Right lung (tissue), 5 donors: ENCODE measurements around the gene UBXN7. TPM values are rescaled to one million over a fixed set of nuclear protein-coding genes. Genes with fewer than 3 reads are reported as not detected.
"Not testable (repeated sequence)": the region's sequence is repeated elsewhere in the genome, so short reads cannot be mapped to it uniquely, and the experiment has no call there.

Experiments used
- DNase-seq, 2 donors: peaks; one replicate each; pipeline ENCODE4 v3.0.0-alpha.2; 2013
- polyA plus RNA-seq, 5 donors: library from polyadenylated mRNA; unstranded; fragments of 120-200 nt; gene quantifications; one replicate each; pipeline versions ENCODE4 v1.2.1 to v1.2.3, GENCODE V29; 2013; ENCODE audit warnings: inconsistent platforms in 1 of 5, low replicate concordance in 1 of 5; ENCODE audit not compliant: insufficient read length in 5 of 5, insufficient read depth in 1 of 5

The UBXN7 gene
- polyA plus RNA-seq, 5 donors = 21.8 to 44.1 (median 37.7) TPM

DNA sequence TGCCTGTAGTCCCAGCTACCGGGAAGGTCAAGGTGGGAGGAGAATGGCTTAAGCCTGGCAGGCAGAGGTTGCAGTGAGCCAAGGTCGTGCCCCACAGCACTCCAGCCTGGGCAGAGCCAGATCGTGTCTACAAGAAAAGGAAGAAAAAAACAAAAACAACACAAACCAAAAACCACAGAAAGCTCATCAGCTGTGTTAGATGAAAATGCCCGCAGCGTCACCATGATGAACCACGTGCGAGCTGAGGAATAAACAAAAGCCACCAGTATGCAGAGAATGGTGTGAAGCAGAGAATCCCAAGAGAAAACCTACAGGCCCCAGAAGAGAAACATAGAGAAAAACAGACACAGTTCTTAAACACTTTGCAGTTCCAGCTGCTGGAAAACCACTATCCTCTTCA, 74.3 kb downstream of the UBXN7 start:
- DNase-seq = no peak

DNA sequence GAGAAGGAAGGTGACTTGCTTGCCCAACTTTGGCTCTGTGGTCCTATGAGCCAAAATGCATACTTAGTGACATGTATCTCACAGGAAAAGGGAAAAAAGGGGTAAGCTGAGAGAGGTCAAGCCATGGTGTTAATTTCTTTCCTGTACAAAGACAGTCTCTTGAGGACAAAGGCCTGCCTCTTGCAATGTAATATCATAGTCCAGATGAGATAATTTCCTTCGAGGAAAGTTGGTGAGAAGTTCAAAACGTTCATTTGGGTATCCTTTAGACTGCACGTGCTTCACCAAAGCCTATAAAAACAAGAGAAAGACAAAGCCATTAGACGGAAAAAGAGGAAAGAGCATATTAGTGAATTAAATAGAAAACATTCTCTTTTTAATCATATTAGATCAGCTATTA, 75.7 kb downstream of the UBXN7 start:
- DNase-seq = no peak

DNA sequence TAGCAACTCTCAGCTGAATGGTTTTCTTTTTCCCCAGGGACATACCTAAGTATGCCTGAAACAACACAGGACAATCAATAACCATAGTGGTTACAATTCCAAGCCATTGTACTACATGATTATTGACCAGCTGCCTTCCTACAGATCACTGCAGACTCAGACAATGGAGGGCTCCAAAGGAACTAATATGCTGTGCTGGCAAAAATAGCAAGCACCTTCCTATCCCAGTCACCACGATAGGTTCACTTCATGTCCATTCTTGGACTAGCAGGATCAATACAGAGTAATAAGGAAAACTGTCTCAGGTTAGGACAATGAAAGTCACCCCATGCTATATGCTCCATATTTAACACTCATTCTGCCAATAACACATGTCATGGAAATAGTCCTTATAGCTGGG, 76.6 kb downstream of the UBXN7 start:
- DNase-seq = no peak

DNA sequence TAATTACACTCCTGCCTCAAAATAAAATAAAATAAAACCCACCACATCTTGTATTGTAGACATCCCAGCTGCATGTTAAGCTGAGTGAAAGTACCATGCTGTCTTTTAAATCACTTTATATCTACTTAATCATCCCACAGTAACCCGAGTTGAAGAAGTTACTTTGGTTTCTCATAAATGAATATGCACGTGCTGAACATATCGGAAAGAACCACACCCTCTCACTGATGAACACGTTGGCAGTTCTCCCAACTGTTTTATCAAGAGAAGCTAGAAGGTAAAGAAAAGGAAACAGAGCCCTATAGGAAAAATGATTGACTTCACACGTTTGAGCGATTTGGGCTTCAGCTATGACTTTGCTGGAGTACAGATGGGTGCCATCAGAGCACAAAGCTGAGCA, 78.1 kb downstream of the UBXN7 start:
- DNase-seq = no peak

DNA sequence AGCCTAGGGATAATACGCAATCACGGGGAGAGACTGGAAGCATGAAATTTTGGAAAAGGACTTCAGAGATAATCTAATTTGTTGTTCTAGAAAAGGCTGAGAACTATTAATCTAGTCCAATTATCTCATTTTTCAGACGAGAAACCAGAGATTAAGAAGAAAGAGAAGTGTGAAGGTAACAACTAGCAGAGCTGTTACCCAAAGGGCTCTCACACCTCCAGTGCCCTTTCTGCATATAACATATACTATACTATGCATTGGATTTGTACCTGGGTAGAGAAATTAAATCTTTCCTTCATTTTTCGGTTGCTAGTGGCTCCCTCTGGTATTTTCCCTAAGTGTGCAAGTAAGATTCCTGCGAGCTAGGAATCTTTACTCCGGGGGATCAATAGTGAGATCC, 80.7 kb downstream of the UBXN7 start:
- DNase-seq = no peak

DNA sequence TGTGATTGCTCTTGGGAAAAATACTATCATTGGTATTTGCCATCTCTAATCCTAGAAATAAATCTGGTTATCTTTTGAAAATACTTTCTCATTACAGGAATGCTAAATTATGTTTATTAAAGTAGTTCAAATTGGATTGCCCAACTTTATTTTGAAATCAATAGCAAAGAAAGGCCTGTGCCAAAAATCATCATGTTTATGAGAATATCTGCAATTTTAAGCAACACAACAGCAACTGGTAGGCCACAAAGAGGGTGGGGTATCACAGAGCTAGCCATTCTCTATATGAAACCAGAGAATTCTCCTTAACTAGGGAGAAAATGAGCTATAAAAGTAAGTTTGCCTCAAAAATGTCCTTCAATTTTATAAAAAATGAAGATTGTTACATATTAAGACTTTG, 82.2 kb downstream of the UBXN7 start:
- DNase-seq = peak; percentile 13 to 20

DNA sequence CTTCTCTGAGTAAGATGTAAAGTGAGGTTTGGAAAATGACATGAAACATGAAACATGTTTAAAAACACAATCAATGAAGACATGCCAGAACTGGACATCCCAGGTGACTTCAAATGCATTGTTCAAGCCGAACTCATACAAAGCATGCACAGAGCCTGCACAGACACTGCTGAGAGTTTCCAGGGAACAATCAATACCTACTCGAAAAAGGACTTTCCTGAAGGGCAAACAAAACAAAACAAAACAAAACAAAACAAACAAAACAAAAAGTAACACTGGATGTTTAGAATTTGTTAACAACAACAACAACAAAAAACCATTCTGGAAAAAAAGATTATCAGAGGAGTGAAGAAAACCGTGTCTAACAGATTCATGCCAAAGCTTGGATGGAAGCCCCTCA, 83.5 kb downstream of the UBXN7 start:
- DNase-seq = no peak

DNA sequence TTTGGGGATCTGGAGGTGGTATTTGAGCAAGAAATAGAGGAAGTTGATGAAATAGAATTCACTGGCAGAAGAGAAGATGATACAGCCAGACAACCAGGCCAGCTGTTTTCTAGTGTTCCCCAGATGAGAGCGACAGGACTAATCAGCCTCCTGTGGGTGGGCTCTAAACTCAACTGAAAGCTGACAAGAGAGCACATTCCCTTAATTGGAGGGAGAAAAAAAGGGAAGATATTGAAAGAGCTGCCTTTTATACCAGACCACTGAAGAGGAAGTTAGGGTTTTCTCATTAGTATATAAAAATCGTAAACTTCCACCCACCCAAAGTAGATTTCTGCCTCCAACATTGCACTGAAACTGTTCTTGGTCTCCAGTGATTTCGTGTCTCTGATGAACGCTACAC, 87.6 kb downstream of the UBXN7 start:
- no peak for DNase-seq

DNA sequence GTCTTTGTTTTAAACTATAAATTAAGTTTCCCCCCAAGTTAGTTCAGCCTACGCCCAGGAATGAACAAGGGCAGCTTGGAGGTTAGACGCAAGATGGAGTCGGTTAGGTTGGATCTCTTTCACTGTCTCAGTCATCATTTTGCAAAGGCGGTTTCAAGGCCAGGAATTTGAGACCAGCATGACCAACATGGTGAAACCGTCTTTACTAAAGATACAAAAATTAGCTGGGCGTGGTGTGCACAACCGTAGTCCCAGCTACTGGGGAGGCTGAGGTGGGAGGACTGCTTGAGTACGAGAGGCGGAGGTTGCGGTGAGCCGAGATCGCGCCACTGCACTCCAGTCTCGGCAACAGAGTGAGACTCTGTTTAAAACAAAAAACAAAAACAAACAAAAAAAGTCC, 88.3 kb downstream of the UBXN7 start:
- not testable (repeated sequence) for DNase-seq

DNA sequence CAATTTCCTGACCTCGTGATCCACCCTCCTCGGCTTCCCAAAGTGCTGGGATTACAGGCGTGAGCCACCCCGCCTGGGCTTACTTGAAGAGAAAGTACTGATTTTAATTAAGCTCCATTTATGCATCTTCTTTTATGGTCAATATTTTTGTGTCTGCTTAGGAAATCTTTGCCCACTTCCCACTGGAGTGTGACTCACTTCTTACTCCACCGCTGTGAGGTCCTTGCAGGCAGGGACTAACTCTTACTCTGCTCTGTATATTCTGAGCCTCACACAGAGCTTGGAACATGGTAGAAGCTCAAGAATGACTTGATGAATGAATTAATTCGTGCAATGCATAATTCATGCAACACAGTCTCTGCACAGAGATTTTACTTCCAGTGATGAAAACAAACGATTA, 91.1 kb downstream of the UBXN7 start:
- DNase-seq = no peak

DNA sequence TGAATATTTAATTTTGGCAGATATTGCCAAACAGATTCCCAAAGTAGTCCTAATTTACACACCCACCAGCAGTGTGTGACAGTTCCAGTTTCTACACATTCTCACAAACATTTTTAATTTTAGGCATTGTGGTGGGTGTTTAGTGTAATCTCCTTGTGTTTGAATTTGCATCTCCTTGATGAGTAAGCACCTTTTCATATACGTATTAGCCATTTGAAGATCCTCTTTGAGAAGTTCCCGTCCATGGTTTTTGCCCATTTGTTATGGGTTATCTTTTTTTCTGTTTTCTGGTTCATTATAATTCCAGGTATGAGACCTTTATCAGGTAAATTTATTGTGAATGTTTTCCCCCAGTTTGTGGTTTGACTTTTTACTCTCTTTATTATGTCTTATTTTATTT, 91.8 kb downstream of the UBXN7 start:
- no peak for DNase-seq

DNA sequence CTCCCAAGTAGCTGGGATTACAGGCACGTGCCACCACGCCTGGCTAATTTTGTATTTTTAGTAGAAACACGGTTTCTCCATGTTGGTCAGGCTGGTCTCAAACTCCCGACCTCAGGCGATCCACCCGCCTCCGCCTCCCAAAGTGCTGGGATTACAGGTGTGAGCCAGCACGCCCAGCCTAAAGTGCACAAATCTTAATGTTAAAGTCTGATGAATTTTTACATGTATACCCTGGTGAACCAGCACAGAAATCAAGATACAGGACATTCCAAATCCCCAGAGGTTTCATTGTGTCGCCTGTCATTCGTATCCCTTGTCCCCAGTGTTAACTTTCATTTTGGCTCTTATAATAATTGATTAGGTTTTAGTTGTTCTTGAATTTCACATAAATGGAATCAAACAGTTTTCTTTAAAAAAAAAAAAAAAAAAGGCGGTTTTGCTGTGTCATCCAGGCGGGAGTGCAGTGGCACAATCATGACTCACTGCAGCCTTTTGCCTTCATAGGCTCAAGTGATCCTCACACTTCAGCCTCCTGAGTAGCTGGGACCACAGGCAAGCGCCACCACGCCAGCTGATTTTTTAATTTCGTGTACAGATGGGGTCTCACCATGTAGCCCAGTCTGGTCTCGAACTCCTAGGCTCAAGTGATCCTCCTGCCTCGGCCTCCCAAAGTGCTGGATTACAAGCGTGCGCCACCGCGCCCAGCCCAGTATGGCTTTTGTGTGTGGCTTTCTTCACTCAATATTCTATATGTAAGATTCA, 92.6 kb downstream of the UBXN7 start:
- no peak for DNase-seq

DNA sequence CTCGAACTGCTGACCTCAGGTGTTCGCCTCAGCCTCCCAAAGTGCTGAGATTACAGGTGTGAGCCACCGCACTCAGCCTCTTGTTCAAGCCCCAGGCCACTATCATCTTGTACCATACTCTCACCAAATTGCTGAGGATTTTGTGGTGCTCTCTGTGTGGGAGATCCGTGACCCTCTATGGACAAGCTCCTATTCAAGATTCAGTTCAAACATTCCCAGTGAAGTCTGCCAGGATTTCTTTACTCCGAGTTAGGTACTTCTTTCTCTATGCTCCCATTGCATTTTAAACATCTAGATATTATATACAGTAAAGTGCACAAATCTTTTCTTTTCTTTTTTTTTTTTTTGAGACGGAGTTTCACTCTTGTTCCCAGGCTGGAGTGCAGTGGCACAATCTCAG, 93.2 kb downstream of the UBXN7 start:
- no peak for DNase-seq

DNA sequence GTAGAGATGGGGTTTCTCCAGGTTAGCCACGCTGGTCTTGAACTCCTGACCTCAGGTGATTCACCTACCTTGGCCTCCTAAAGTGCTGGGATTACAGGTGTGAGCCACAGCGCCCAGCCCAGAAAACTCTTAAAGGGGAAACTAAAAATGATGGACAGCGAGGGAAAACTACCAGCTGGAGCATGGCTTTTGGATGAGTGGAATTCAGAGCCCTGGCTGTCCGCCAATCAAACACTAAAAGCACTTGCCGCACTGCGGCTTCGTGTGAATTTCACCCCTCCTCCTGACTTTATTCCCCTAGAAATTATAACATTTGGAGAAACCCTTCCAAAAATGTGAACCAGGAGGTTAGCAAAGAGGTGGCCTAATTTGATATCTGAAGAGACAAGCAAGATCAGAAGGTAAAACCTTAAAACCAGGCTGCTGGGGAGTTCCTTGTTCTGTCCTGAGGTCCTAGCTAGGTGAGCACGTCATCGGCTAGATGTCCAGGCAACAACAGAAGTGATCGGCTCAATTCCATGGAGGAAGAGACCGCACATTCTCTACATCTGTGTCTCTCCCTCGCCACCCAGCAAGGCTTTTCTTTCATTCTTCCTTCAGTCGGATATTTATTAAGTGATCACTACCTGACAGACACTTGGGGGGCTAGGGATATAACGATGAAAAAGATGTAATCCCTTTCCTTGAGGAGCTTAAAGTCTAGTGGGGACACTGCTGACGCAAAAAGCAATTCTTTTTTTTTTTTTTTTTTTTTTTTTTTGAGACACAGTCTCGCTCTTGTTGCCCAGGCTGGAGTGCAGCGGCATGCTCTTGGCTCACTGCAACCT, 95.7 kb downstream of the UBXN7 start:
- DNase-seq = no peak

DNA sequence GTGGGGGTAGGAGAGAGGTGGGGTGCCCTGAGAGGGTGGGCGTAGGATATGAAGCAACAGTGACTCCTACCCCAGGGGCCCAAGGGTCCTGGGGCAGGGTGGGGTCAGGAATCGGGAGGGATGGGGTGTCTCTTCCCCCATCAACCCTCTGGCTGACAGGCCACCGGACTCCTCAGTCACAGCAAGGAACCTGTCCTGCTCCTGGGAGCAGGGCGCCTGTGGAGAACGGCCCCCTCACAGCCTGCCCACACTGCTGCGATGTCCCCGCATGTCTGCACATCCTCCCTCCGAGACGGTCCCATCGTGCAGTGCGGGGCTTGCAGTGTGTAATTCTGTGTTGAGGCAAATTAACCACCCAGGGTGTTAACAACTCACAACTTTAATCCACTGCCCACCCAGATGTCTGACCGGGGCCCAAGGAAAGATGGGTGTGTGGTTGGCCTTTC, 96.7 kb downstream of the UBXN7 start:
- no peak for DNase-seq

DNA sequence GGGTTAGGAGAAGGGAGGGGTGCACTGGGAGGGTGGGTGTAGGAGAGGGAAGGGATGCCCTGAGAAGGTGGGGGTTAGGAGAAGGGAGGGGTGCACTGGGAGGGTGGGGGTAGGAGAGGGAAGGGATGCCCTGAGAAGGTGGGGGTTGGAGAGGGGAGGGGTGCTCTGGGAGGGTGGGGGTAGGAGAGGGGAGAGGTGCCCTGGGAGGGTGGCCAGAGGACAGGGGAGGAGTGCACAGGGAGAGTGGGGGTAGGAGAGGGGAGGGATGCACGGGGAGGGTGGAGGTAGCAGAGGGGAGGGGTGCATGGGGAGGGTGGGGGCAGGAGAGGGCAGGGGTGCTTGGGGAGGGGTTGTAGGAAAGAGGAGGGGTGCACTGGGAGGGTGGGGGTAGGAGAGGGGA, 97.2 kb downstream of the UBXN7 start:
- DNase-seq = no peak

DNA sequence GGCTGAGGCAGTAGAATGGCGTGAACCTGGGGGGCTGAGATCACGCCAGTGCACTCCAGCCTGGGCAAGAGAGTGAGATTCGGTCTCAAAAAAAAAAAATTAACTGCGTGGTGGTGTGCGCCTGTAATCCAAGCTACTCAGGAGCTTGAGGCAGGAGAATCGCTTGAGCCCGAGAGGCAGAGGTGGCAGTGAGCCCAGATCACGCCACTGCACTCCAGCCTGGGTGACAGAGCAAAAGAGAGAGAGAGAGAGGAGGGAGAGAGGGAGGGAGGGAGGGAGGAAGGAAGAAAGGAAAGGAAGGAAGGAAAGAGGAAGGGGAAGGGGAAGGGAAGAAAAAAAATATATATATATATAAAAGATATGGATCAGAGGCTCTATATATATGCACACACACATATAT, 100.1 kb downstream of the UBXN7 start:
- no peak for DNase-seq

DNA sequence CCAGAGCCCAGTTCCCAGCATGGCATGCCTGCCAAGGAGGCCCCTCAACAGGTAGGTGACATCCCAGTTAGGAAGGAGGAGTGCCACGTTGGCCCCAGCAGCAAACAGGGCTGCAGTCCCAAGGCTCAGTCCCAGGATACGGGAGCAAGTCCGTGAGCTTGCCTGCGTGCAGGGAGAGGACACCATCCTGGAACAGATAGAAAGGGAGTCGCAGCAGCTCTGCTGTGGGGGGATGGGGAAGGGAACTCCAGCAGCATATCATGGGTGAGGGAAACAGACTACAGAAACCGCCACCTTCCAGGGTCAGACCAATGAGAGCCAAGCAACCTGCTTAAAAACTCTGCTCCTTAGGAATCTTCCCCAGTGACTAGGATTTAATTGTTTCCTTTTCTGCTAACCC, 104.8 kb downstream of the UBXN7 start:
- DNase-seq = no peak

DNA sequence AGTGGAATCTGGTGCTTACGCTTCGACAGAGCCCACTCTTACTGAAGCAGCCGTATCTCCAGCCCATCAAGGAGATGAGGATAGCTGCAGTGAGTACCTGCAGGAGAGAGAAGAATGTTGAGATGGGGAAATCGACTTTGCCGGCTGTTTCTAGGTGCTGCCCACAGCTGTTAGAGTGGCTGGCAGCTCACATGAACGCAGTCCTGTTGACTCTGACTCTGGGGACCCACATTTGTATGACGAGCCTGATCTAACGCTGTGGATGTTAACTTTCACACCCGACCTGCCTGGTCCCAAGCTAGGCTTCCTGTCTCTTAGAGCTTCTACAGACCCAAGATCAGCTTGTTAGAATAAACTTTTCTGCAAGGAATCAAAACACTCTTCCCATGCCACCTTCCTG, 105.3 kb downstream of the UBXN7 start:
- DNase-seq = no peak

DNA sequence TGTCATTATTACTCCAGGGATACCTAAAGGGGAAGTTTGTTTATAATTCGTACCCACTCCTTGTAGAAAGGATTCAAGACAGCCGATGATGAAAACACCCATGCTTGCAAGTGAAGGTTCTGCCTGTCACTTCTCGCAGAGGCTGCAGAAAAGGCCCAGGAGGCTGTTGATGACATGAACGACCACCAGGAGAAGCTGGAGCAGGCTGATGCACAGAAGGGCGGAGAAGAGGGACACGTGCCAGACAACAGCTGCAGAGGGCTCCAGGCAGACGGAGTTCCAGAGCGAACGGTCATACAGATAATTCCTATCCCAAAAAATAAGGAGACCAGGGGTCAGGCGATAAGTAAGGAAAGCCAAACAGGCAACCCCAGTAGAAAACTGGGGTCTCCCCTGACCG, 108.5 kb downstream of the UBXN7 start:
- peak; percentile 38 to 53 for DNase-seq

DNA sequence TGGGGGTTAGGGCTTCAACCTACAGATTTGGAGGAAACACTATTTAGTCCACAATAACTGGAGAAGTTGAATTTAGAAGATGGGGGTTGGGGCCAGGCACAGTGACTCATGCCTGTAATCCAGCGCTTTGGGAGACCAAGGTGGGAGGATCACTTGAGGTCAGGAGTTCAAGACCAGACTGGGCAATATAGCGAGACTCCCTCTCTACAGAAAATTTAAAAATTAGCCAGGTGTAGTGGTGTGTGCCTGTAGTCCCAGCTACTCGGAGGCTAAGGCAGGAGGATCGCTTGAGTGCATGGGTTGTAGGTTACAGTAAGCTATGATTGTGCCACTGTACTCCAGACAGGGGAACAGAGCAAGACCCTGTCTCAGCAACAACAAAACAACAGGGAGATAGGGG, 109.2 kb downstream of the UBXN7 start:
- no peak for DNase-seq

DNA sequence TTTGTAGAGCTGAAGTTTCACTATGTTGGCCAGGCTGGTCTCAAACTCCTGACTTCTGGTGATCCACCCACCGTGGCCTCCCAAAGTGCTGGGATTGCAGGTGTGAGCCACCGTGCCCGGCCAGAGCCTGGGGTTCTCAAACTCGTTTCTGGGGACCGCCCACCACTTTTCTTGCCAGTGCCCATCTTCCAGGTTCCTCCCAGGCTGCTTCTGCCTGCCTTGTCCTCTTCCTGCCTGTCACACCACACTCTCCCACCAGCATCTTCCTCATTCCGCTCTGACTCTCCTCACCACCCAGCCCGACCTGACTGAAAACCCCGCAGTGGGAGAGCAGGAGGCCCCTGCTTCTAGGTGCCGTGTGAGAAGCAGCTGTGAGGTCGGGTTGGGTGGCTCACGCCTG, 111.1 kb downstream of the UBXN7 start:
- DNase-seq = no peak

DNA sequence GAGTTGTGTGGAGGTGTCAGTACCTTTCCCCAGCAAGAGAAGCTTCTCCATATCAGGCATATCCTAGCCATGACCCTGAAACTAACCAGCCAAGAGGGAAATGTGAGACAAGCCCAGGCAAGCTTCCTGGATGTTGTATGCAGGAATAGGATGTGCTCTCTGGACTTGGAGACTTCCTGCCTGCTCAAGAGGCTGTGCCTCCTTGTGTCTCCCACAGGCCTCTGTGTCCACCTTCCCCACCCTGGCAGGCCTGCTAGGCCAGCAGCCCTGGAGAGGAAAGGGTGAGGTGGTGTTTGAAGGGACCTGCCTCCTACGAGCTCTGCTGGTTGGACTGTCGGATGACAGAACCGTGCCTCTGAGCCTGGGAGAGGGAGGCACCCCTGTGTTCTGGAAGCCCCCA, 112.1 kb downstream of the UBXN7 start:
- no peak for DNase-seq
